HCT116 (cell line): ENCODE measurements around the gene TRMT11.

ENCODE experiments used
- EGR1 ChIP-seq: IDR thresholded peaks from 2 replicates; pipeline ENCODE4 v1.6.1; 2012; ENCODE audit warnings: low read depth
- MAX ChIP-seq: IDR thresholded peaks from 2 replicates; pipeline ENCODE4 v1.6.1; 2012
- POLR2AphosphoS5 ChIP-seq: IDR thresholded peaks from 2 replicates; pipeline ENCODE4 v1.6.1; 2011; ENCODE audit warnings: mild to moderate bottlenecking, low read depth, low read length, moderate library complexity
- RAD21 ChIP-seq: IDR thresholded peaks from 2 replicates; pipeline ENCODE4 v1.6.1; 2012; ENCODE audit warnings: low read depth, mild to moderate bottlenecking
- SIN3A ChIP-seq: IDR thresholded peaks from 2 replicates; pipeline ENCODE4 v1.6.1; 2012; ENCODE audit warnings: low read depth
- SP1 ChIP-seq: IDR thresholded peaks from 2 replicates; pipeline ENCODE4 v1.6.1; 2012; ENCODE audit warnings: low read depth
- ZFX ChIP-seq: fragments of 450-650 bp; IDR thresholded peaks from 2 replicates; pipeline ENCODE4 v1.6.1; 2017
- ZNF274 ChIP-seq: fragments of 200-500 bp; sonication (Bioruptor generic); IDR thresholded peaks from 2 replicates; pipeline ENCODE4 v1.6.1; 2014; ENCODE audit warnings: mild to moderate bottlenecking, low read depth, low read length, inconsistent platforms
- TF ChIP-seq, protein P1 (sequence below), 3 experiments: fragments of 200-600 bp in 1 of 3; sonication (generic) in 1 of 3; IDR thresholded peaks in 2 of 3; conservative IDR thresholded peaks in 1 of 3; 2 replicates each; pipeline ENCODE4 v1.5.1; 2012 to 2017; ENCODE audit warnings: low read depth in 2 of 3, low read length in 2 of 3, antibody characterized with exemption in 1 of 3, borderline replicate concordance in 1 of 3, control low read depth in 1 of 3, mild to moderate bottlenecking in 1 of 3, mixed read lengths in 1 of 3, mixed run types in 1 of 3, moderate library complexity in 1 of 3; ENCODE audit not compliant: insufficient read depth in 1 of 3
- TF ChIP-seq, protein P2 (sequence below): IDR thresholded peaks from 2 replicates; pipeline ENCODE4 v1.6.1; 2012; ENCODE audit warnings: low read depth

DNA sequence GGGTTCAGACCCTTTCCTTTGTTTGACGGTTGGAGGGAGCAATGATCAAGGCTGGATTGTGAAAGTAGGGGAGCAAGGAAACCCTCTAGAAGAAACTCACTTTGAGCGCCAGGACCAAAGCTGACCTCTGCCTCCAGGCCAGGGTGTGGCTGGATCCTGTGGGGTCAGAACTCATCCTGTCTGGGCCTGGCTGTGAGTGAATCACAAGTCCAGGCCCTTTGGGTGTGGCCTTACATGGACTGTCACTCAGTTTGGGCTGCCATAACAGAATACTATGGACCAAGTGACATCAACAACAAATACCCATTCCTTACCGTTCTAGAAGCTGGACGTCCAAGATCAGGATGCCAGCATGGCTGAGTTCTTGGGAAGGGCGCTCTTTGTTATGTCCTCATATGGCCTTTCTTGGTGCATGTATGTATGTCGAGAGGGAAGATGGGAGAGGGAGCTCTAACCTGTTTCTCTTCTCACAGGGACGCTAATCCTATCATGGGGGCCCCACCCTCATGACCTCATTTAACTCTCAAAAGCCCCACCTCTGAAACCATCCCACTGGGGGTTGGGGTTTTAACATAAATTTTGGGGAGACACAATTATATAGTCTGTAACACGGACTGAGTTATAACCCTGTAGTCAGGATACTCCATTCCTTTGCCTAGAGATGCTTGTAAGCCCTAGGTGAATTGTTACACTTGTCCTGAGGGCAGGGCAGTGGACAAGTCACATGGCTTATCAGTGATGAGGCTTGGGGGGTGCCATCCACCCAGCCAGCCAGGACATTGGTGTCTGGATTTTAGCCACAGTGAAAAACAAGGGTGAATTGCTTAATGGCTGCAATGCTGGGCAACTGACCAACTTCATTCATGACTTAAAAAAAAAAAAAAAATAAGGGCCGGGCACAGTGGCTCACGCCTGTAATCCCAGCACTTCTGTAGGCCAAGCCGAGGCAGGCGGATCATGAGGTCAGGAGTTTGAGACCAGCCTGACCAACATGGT lies 80.0 kb downstream of the TRMT11 start:
- TF ChIP-seq MAX (no peak), SP1 (no peak), ZFX (no peak), EGR1 (no peak), RAD21 (no peak), POLR2AphosphoS5 (no peak), SIN3A (no peak), ZNF274 (no peak)
- TF ChIP-seq, protein P1, sequence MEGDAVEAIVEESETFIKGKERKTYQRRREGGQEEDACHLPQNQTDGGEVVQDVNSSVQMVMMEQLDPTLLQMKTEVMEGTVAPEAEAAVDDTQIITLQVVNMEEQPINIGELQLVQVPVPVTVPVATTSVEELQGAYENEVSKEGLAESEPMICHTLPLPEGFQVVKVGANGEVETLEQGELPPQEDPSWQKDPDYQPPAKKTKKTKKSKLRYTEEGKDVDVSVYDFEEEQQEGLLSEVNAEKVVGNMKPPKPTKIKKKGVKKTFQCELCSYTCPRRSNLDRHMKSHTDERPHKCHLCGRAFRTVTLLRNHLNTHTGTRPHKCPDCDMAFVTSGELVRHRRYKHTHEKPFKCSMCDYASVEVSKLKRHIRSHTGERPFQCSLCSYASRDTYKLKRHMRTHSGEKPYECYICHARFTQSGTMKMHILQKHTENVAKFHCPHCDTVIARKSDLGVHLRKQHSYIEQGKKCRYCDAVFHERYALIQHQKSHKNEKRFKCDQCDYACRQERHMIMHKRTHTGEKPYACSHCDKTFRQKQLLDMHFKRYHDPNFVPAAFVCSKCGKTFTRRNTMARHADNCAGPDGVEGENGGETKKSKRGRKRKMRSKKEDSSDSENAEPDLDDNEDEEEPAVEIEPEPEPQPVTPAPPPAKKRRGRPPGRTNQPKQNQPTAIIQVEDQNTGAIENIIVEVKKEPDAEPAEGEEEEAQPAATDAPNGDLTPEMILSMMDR (IDR thresholded peaks at IDR 0.05 in 2 of 3, conservative IDR thresholded peaks at IDR 0.05 in 1 of 3; ENCODE audit: borderline replicate concordance in 1 of 3, insufficient read depth in 1 of 3, low read depth in 2 of 3, low read length in 2 of 3): no peak
- TF ChIP-seq, protein P2, sequence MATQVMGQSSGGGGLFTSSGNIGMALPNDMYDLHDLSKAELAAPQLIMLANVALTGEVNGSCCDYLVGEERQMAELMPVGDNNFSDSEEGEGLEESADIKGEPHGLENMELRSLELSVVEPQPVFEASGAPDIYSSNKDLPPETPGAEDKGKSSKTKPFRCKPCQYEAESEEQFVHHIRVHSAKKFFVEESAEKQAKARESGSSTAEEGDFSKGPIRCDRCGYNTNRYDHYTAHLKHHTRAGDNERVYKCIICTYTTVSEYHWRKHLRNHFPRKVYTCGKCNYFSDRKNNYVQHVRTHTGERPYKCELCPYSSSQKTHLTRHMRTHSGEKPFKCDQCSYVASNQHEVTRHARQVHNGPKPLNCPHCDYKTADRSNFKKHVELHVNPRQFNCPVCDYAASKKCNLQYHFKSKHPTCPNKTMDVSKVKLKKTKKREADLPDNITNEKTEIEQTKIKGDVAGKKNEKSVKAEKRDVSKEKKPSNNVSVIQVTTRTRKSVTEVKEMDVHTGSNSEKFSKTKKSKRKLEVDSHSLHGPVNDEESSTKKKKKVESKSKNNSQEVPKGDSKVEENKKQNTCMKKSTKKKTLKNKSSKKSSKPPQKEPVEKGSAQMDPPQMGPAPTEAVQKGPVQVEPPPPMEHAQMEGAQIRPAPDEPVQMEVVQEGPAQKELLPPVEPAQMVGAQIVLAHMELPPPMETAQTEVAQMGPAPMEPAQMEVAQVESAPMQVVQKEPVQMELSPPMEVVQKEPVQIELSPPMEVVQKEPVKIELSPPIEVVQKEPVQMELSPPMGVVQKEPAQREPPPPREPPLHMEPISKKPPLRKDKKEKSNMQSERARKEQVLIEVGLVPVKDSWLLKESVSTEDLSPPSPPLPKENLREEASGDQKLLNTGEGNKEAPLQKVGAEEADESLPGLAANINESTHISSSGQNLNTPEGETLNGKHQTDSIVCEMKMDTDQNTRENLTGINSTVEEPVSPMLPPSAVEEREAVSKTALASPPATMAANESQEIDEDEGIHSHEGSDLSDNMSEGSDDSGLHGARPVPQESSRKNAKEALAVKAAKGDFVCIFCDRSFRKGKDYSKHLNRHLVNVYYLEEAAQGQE: no peak
